Measurements from ENCODE around the gene IL1A. TPM values are rescaled to one million over a fixed set of nuclear protein-coding genes. Genes with fewer than 3 reads are reported as not detected.

IL1A gene
- total and polyA plus RNA-seq, 9 of the 15 experiments (the other 6 are each of a cell fraction or from before 2014, with no cell fraction given): 0.03 to 0.27 (median 0.14) TPM; not detected in 2

- no peak for TF ChIP-seq ZFP91 (CRISPR knock-in tag; IDR thresholded peaks at IDR 0.05)
- TF ChIP-seq RFX5 (IDR thresholded peaks at IDR 0.05; ENCODE audit: low read depth, low read length): no peak
- no peak for TF ChIP-seq KLF16 (IDR thresholded peaks at IDR 0.05)
- TF ChIP-seq MGA (IDR thresholded peaks at IDR 0.05): no peak
- TF ChIP-seq NCOA6 (IDR thresholded peaks at IDR 0.05): no peak
- TF ChIP-seq LCOR (CRISPR knock-in tag; IDR thresholded peaks at IDR 0.05): no peak
- TF ChIP-seq HDAC2 (IDR thresholded peaks at IDR 0.05): no peak
- TF ChIP-seq NFRKB (IDR thresholded peaks at IDR 0.05; ENCODE audit: low read depth): no peak
- no peak for TF ChIP-seq CBX8 (IDR thresholded peaks at IDR 0.05; ENCODE audit: borderline replicate concordance, extremely low read depth, low read depth, low read length, poor library complexity, severe bottlenecking)
- no peak for TF ChIP-seq SNIP1 (IDR thresholded peaks at IDR 0.05; ENCODE audit: low read depth)
- TF ChIP-seq ZNF23 (CRISPR knock-in tag; IDR thresholded peaks at IDR 0.05): no peak
Measured at GRCh38 chr2:112779598-112779997, 4.7 kb downstream of the IL1A start (continued).

Data from K562 (cell line).